NAMALWA (cell line): Measurements from ENCODE around the gene LCE6A.

Source experiments
- DNase-seq: peaks from one replicate; pipeline ENCODE4 v3.0.0-alpha.2; 2015; ENCODE audit warnings: low spot score

LCE6A gene

DNA sequence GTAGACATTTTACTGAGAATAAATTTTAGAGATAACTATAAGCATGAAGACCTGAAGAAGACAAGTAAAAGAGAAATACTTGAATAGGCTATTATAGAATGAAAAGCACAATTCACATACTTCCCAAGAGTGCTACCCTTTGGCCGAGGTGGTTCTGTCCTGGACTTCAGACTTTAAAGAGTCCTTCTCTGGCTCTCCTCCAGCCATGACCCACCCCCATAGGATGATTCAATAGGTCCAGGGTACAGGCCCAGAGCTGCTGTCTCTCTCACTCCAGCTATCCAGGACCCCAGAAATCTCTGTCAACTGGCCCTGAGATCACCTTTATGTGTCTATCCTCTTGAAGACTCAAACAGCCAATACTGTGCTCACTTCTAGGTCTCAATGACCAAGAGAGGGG is 34.2 kb downstream of the LCE6A start:
- no peak for DNase-seq

DNA sequence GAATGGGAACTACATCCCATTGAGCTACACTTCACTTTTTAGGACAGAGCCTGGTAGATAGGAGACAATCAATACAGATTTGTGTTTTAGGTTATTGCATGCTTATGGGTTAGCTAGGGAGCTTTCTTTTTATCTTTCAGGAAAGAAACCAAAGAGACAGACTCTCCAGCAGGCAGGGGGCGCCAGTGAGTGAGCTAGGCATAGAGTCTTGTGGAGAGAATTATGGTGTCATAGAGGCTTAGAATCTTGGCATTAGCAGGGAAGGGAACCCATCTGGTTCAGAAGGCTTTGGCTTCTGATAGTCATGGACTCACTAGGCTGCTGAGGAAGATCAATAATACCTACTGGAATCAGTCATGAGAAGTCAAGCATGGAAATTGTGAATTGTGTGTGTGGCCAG is 35.4 kb downstream of the LCE6A start, which contains the start of gene SMCP:
TSS of gene SMCP (plus strand) at position 281 of the 400 bp plus-strand sequence. CDS start 6,101 bp downstream, outside the sequence.
- peak; percentile 56 for DNase-seq

DNA sequence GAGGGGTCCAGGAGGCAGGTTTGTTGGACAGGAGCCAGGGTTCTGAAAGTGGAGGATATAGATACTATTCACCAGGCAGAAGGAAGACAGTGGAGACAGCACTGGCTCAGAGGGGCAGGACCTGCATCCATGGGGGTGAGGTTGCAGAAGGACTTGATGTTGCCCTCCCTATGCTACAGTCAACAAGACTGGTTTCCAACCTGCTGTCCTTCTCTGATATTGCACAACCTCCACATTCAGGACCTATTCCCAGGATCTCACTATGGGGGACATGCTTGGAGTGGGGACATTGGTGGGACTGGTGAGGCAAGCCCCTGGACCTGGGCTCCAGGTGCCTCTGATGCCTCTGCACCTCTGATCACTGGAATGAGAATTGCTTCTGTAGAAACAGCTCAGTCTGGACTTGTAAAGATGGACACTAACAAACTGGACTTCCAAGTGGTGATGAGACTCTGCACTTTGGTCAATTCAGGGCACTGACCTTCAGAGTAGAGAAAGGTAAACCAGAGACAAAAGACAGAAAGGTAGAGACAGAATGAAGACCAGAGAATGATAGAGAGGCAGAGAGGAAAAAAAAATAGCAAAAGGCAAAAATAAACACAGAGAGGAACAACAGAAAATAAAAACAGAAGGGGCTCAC is 37.0 kb downstream of the LCE6A start:
- no peak for DNase-seq

DNA sequence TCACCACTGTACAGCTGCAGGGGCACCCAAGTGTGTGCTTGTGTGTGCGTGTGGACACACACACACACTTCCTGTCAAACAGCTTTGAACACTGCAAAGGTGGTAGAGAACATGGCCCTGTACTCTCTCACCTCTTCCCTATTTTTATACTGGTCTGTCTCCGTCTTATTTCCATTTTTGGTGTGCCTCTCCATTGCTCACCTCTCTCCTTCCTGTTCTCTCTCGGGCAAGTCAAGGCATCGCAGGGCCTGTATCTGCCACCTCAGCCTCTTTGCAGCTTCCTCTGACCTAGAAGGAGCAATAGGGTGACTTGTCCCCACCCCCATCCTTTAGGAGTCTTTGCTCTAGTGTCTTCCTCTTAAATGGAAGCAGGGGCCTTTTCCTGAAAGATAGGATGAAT is 37.7 kb downstream of the LCE6A start:
- no peak for DNase-seq

DNA sequence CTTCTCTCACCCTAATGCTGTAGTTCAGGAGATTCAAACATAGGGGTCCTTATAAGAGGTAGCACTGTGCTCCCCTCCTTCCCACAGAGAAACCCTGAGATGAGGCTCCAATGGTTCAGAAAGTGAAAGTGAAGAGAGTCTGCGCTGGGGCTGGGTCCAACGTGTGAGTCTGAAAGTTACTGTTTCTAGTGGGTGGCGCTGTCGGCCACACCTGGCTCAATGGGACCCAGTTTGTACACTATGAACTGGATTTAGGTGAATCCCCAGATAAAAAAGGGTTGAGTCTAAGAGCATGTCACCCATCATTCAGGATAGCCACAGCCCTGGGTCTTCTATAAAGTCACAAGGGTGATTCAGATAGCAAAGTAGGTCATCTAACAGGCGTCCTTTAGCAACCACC is 38.3 kb downstream of the LCE6A start:
- DNase-seq = no peak

DNA sequence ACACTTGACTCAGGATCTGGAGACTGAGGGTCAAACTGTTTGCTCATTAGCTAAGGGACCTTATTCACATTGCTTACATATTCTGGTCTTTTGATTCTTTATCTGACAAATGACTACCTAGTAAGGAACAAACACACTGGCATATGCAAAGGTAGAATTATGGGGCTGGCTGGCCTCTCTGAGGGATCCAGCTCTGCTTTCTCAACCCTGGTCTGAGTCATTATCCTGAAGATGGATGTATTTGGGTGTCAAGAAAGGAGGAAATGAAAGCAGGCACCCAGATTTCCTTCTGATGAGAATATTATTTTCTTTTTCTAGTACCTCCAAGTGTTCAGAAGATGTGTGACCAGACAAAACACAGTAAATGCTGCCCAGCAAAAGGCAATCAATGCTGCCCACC is 41.4 kb downstream of the LCE6A start:
- DNase-seq = no peak

DNA sequence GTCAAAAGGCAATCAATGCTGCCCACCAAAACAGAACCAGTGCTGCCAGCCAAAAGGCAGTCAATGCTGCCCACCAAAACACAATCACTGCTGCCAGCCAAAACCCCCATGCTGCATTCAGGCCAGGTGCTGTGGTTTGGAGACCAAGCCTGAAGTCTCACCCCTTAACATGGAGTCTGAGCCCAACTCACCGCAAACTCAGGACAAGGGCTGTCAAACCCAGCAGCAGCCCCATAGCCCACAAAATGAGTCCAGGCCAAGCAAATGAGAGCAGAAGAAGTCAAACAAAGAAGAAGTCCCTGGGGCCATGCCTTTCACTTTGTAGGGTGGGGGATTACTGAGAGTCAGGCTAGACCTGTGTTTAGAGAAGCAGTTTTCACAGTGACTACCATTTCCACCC is 41.9 kb downstream of the LCE6A start:
- DNase-seq = no peak

DNA sequence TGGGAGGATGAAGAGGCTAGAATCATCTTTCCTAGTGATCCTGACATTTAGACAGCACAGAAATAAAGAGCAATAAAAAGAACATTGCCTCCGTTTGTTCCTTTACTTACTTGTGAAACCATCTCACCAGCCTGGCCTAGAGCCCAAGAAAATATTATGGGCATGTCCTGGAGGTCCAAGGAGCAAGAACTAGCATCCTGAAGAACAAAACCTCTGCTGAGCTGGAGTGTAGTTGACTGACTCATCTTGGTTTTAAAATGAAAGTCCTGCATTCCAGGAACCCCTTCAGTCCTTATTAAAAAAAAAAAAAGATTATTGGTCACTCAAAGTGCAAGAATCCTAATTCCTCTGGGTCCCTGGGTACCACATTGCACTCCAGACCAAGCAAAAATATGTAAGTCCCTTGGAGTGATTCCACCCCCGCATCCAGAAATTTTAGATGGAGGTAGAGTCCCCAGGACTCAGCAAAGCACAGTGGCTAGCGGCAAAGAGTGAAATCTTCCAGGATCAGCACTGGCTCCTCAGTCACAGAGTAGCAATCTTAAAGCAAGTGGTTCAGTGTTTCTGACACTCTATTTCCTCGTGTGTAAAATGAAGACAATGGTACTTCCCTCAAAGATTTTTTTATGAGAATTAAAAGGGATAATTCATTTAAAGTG is 42.4 kb downstream of the LCE6A start:
- DNase-seq = no peak

DNA sequence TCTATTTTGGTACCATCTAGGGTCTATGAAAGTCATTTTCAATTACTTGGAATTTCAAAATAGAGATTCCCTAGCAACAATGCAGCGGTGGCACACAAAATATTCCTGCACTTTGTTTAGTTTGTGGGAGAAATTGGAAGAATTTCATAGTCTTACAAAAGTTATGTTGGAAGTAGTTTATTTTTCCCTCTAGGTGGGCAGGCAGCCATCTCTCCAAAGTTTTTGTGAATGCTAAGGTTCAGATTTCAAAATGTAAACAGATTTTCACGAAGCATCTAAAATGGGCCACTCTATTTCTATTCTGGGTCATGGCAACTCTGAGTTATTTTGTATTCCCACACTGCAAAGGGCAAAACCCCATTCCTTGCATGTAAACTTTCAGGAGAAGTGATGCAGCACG is 43.4 kb downstream of the LCE6A start:
- no peak for DNase-seq

DNA sequence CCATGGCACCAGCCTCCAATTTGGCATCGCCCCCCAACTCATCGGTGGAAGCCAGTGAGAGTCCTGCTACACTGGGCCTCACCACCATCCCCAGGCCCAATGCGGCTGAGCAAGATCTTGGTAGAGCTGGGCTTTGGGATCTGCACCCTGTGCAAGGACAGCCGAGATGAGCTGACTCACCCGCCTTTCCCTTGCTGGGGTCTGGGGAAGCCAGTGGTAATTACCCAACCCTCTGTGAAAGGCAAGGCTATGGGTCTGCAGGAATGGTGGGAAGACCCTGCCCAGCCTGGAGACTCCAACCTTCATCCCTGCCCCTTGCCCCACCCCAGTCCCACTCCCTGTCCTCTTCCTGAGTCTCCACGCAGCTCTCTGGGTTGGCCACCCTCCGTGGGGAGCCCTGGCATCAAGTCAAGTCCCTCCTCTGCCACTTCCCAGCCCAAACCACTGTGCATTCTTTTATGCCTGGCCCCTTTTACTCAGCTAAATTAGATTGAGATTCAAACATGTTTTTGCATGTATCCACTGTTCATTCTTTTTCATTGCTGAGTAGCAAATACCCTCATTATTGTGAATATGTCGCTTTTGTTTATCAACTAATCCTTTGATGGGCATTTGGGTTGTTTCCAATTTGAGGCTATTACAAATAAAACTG is 44.2 kb downstream of the LCE6A start:
- no peak for DNase-seq

DNA sequence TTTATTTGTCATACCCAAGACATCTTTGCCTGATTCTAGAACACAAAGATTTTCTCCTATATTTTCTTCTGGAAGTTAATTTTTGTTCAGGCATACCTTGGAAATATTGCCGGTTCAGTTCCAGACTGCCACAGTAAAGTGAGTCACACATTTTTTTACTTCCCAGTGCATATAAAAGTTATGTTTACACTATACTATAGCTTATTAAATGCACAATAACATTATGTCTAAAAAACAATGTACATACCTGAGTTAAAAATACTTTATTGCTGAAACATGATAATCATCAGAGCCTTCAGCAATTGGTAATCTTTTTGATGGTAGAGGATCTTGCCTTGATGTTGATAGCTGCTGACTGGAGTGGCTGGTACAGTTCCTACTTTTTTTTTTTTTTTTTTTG is 45.5 kb downstream of the LCE6A start:
- DNase-seq = no peak
